Upper lobe of right lung (tissue), 1 donor: ENCODE measurements around the gene LRRN3. TPM values are rescaled to one million over a fixed set of nuclear protein-coding genes. Genes with fewer than 3 reads are reported as not detected.
A peak's percentile ranks its signal among the peaks of the same experiment; 100 is the strongest.

Source experiments
- ATAC-seq: fragments of 200-7000 bp; cut with Tn5 transposase; one replicate; pipeline ENCODE4 v1.9.1; 2020; ENCODE audit warnings: mild to moderate bottlenecking, moderate library complexity
- DNase-seq: peaks from one replicate; pipeline ENCODE4 v3.0.0-alpha.2; 2020
- H3K27ac ChIP-seq: fragments of 200-600 bp; one replicate; pipeline ENCODE4 v1.8.0; 2022
- H3K27me3 ChIP-seq: fragments of 200-600 bp; one replicate; pipeline ENCODE4 v1.8.0; 2022; ENCODE audit warnings: mild to moderate bottlenecking
- H3K36me3 ChIP-seq: fragments of 200-600 bp; one replicate; pipeline ENCODE4 v1.8.0; 2022
- H3K4me1 ChIP-seq: fragments of 200-600 bp; one replicate; pipeline ENCODE4 v1.8.0; 2022
- H3K4me3 ChIP-seq: fragments of 200-600 bp; one replicate; pipeline ENCODE4 v1.8.0; 2022; ENCODE audit warnings: mild to moderate bottlenecking
- H3K9me3 ChIP-seq: fragments of 200-600 bp; one replicate; pipeline ENCODE4 v1.8.0; 2022
- CTCF ChIP-seq: fragments of 200-600 bp; IDR thresholded peaks from one replicate; pipeline ENCODE4 v1.8.0; 2022; ENCODE audit warnings: antibody characterized with exemption
- intact Hi-C: fragments of 100-400 bp; cut with DNase I; formaldehyde crosslinking; loops from one replicate; pipeline ENCODE4 v1.11.0; 2022
- total RNA-seq: library from RNA; stranded (reverse); fragmentation: NEBNext Ultra II Directional; extraction: Animal tissue kit (Norgen Biotek cat#: 25700); gene quantifications from one replicate; pipeline ENCODE4 v1.2.1, GENCODE V29; 2021
- donor health status: DM: no; HTN: yes; CAD: no; lungs with severe emphysema.

LRRN3 gene
- total RNA-seq, 1 donor from 2014 or later, result 8.9 TPM

DNA sequence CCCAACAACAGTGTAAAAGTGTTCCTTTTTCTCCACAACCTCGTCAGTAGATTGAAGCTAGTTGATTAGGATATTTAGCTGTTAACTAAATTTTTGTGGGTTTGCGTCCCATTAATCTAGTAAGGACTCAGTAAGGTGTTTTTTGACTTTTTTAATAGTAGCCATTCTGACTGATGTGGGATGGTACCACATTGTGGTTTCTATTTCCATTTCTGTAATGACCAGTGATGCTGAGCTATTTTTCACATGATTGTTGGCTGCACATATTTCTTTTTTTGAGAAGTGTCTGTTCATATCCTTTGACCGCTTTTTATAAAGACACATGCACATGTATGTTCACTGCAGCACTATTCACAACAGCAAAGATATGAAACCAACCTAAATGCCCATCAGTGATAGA is 5.6 kb upstream of the LRRN3 start:
- no peak for TF ChIP-seq CTCF
- intact Hi-C loops, result no loop called here
- Histone ChIP-seq H3K27me3 (no peaks in the 10 kb centered on the region), H3K4me1 (no peaks in the 10 kb centered on the region), H3K9me3 (no peaks in the 10 kb centered on the region), H3K4me3 (no peak overlapping the region), H3K36me3 (no peaks in the 10 kb centered on the region), H3K27ac (no peak overlapping the region)
- ATAC-seq (no peak), DNase-seq (no peak)

- no peak for TF ChIP-seq CTCF
- H3K27ac ChIP-seq, result no peak overlapping the region
- intact Hi-C loops, result no loop called here
- H3K36me3 ChIP-seq, result no peaks in the 10 kb centered on the region
- ATAC-seq (no peak), DNase-seq (no peak)
- H3K9me3 ChIP-seq, result no peaks in the 10 kb centered on the region
- H3K4me3 ChIP-seq, result no peak overlapping the region
- H3K4me1 ChIP-seq, result no peaks in the 10 kb centered on the region
- H3K27me3 ChIP-seq, result no peaks in the 10 kb centered on the region
Measured at GRCh38 chr7:111086532-111086931, 4.4 kb upstream of the LRRN3 start.

DNA sequence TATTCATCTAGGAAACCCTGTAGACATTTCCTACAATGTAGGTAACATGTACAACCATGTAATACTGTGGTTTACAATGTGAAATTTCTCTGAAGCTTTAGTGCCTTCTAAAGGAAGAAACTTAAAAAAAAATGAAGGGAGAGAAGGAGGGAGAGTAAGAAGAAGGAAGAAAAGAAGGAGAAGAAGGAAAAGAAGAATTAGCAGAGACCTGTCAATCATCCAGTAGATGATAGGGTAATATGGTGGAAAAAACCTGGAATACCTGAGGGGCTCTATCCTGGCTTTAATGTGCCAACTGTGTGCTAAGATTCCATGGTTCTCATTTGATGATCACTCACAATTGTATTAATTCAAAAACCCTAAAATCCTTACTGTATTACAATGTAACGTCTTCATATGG is 2.6 kb upstream of the LRRN3 start:
- no peak overlapping the region for H3K4me3 ChIP-seq
- intact Hi-C loops, result no loop called here
- no peaks in the 10 kb centered on the region for H3K36me3 ChIP-seq
- no peak for DNase-seq
- H3K9me3 ChIP-seq, result no peaks in the 10 kb centered on the region
- no peaks in the 10 kb centered on the region for H3K4me1 ChIP-seq
- no peak overlapping the region for H3K27ac ChIP-seq
- ATAC-seq, result no peak
- no peaks in the 10 kb centered on the region for H3K27me3 ChIP-seq
- TF ChIP-seq CTCF, result no peak

DNA sequence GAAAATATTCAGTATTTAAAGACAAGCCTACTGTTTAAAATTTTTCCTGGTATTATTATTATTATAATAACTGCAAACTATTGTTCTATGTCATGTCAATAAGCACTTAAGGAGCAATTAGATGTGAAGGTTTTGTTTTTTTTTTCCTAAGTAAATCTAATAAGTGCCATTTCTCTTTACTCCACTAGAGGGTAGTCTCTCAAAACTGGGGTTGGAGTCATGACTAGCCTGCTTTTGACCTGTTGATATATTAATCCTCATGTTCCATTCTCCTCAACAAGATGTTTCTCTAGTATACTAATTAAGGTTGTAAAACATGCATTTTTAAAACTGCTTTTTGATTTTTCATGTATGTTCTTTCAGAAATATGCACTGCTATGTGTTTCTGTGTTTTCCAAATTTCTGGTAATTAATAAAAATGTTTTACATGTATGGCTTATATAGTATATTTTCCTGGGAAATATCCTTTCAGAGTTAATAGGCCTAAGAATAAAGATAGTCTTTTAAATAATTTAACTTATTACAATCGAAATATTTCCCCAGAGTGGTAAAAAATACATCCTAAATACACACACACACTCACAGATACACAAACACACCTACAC is 1.0 kb upstream of the LRRN3 start:
- TF ChIP-seq CTCF, result peak; percentile 81

GRCh38 chr7:111091593-111092358 is 849 bp downstream of the LRRN3 start:
- Histone ChIP-seq H3K27ac (peak overlapping the region; percentile 28), H3K9me3 (no peaks in the 10 kb centered on the region), H3K4me1 (no peaks in the 10 kb centered on the region), H3K36me3 (no peaks in the 10 kb centered on the region), H3K4me3 (peak overlapping the region; percentile 42), H3K27me3 (no peaks in the 10 kb centered on the region)
- ATAC-seq (no peak), DNase-seq (no peak)
- intact Hi-C loops, result no loop called here
- TF ChIP-seq CTCF, result no peak

More for the DNA sequence above, 1.0 kb upstream of the LRRN3 start:
- no peaks in the 10 kb centered on the region for H3K36me3 ChIP-seq
- intact Hi-C loops, result no loop called here
- no peak overlapping the region for H3K4me3 ChIP-seq
- DNase-seq, result no peak
- no peaks in the 10 kb centered on the region for H3K9me3 ChIP-seq
- H3K27me3 ChIP-seq, result no peaks in the 10 kb centered on the region
- H3K4me1 ChIP-seq, result no peaks in the 10 kb centered on the region
- peak; percentile 76 for ATAC-seq
- no peak overlapping the region for H3K27ac ChIP-seq
